Suppressor macrophage treated with lipopolysaccharide for 4 hours (primary cell): ENCODE results near the gene ACOT2.

Experiments
- DNase-seq: peaks from one replicate; pipeline ENCODE4 v3.0.0-alpha.2; 2020

Gene ACOT2

GRCh38 chr14:73620268-73620667 lies 51.3 kb downstream of the ACOT2 start:
- no peak for DNase-seq

GRCh38 chr14:73623504-73624054 lies 54.6 kb downstream of the ACOT2 start:
- no peak for DNase-seq
